ENCODE data around the gene PER2.
"Not testable (repeated sequence)": the region's sequence is repeated elsewhere in the genome, so short reads cannot be mapped to it uniquely, and the experiment has no call there.

The PER2 gene

GRCh38 chr2:238287737-238288649, at the start of gene PER2:
Gene PER2 (minus strand): TSS chr2:238288610. CDS start chr2:238277936, 10,674 bp downstream.
- peak; percentile 23 for DNase-seq

GRCh38 chr2:238337846-238338245, 49.4 kb upstream of the PER2 start:
- DNase-seq: no peak

- DNase-seq: no peak
Measured at GRCh38 chr2:238336793-238337444, 48.5 kb upstream of the PER2 start.

GRCh38 chr2:238336151-238336550, 47.7 kb upstream of the PER2 start:
- DNase-seq: no peak

- not testable (repeated sequence) for DNase-seq
Measured at GRCh38 chr2:238335591-238335990, 47.2 kb upstream of the PER2 start.

- DNase-seq: no peak
Measured at GRCh38 chr2:238334885-238335284, 46.5 kb upstream of the PER2 start.

GRCh38 chr2:238331916-238332315, 43.5 kb upstream of the PER2 start:
- no peak for DNase-seq

- DNase-seq: no peak
Measured at GRCh38 chr2:238330391-238330790, 42.0 kb upstream of the PER2 start.

- DNase-seq: no peak
Measured at GRCh38 chr2:238327751-238328150, 39.3 kb upstream of the PER2 start.

GRCh38 chr2:238326801-238327365, 38.5 kb upstream of the PER2 start:
- no peak for DNase-seq

GRCh38 chr2:238325694-238326093, 37.3 kb upstream of the PER2 start:
- no peak for DNase-seq

- DNase-seq: not testable (repeated sequence)
Measured at GRCh38 chr2:238324248-238324647, 35.8 kb upstream of the PER2 start.

GRCh38 chr2:238322001-238322411, 33.6 kb upstream of the PER2 start:
- DNase-seq: no peak

GRCh38 chr2:238321467-238321866, 33.1 kb upstream of the PER2 start:
- DNase-seq: no peak

- DNase-seq: no peak
Measured at GRCh38 chr2:238320648-238321281, 32.4 kb upstream of the PER2 start.

GRCh38 chr2:238320246-238320647, 31.8 kb upstream of the PER2 start, which contains the start of gene TRAF3IP1:
Gene TRAF3IP1 (plus strand): TSS chr2:238320518. CDS start chr2:238320663, 145 bp downstream.
- peak; percentile 84 for DNase-seq

- DNase-seq: no peak
Measured at GRCh38 chr2:238315031-238315595, 26.7 kb upstream of the PER2 start.

GRCh38 chr2:238314576-238314975, 26.2 kb upstream of the PER2 start:
- DNase-seq: no peak

GRCh38 chr2:238313991-238314350, 25.6 kb upstream of the PER2 start:
- no peak for DNase-seq

- no peak for DNase-seq
Measured at GRCh38 chr2:238313289-238313990, 25.0 kb upstream of the PER2 start.

GRCh38 chr2:238310721-238311120, 22.3 kb upstream of the PER2 start:
- DNase-seq: not testable (repeated sequence)

GRCh38 chr2:238308177-238308576, 19.8 kb upstream of the PER2 start:
- DNase-seq: no peak
